BJ (cell line): Measurements from ENCODE around the gene SCP2. TPM values are rescaled to one million over a fixed set of nuclear protein-coding genes. Genes with fewer than 3 reads are reported as not detected.

Source experiments
- CTCF ChIA-PET: fragments of 350-600 bp; formaldehyde crosslinking; extraction: SDS; loops from one replicate; lab custom pipeline; 2021; ENCODE audit warnings: antibody characterized with exemption, inconsistent platforms; lab: Yijun Ruan, JAX
- POLR2A ChIA-PET: fragments of 300-600 bp; sonication (Branson Sonifier 250); formaldehyde crosslinking; extraction: SDS; loops from one replicate; lab custom pipeline; 2021; ENCODE audit warnings: antibody characterized with exemption; lab: Charles Lee
- DNase-seq: peaks from one replicate; pipeline ENCODE4 v3.0.0-alpha.2; 2011; ENCODE audit warnings: low read depth
- H3K27me3 ChIP-seq: 2 replicates; pipeline ENCODE4 v1.6.0; 2011; ENCODE audit warnings: low read length; ENCODE audit not compliant: control insufficient read depth, insufficient read depth
- H3K36me3 ChIP-seq: 2 replicates; pipeline ENCODE4 v1.5.1; 2011; ENCODE audit warnings: low read length; ENCODE audit not compliant: control insufficient read depth, insufficient read depth
- H3K4me3 ChIP-seq: 2 replicates; pipeline ENCODE4 v1.5.1; 2011; ENCODE audit warnings: low read depth, mild to moderate bottlenecking, control low read depth, low read length
- polyA plus RNA-seq: library from polyadenylated mRNA; depleted of rRNA; stranded (reverse); fragments of >200 nt; gene quantifications from 2 replicates; pipeline ENCODE4 v1.2.3, GENCODE V29; 2011
- TF ChIP-seq, protein P1 (sequence below): IDR thresholded peaks from 2 replicates; pipeline ENCODE4 v1.5.1; 2011; ENCODE audit warnings: low read depth, mild to moderate bottlenecking, control low read depth, inconsistent platforms, low read length, moderate library complexity; ENCODE audit not compliant: insufficient read depth

Gene SCP2
- polyA plus RNA-seq, 1 experiment = 50.0 TPM

- Histone ChIP-seq H3K36me3 (no peaks in the 10 kb centered on the region; the same call in 1 of the 2 replicates), H3K4me3 (no peak overlapping the region), H3K27me3 (no peaks in the 10 kb centered on the region)
- DNase-seq = no peak
- TF ChIP-seq, protein P1, sequence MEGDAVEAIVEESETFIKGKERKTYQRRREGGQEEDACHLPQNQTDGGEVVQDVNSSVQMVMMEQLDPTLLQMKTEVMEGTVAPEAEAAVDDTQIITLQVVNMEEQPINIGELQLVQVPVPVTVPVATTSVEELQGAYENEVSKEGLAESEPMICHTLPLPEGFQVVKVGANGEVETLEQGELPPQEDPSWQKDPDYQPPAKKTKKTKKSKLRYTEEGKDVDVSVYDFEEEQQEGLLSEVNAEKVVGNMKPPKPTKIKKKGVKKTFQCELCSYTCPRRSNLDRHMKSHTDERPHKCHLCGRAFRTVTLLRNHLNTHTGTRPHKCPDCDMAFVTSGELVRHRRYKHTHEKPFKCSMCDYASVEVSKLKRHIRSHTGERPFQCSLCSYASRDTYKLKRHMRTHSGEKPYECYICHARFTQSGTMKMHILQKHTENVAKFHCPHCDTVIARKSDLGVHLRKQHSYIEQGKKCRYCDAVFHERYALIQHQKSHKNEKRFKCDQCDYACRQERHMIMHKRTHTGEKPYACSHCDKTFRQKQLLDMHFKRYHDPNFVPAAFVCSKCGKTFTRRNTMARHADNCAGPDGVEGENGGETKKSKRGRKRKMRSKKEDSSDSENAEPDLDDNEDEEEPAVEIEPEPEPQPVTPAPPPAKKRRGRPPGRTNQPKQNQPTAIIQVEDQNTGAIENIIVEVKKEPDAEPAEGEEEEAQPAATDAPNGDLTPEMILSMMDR = no peak
- POLR2A ChIA-PET = no interaction called here
- CTCF ChIA-PET = interaction anchor here (0.5 to 1.5 kb wide), 5 partner anchors 10 to 253 kb away, joined by 3 to 7 read pairs (median 3); no protein-coding TSS in a partner anchor
These were observed 7.2 kb upstream of the SCP2 start for GRCh38 chr1:52919723-52920483.

DNA sequence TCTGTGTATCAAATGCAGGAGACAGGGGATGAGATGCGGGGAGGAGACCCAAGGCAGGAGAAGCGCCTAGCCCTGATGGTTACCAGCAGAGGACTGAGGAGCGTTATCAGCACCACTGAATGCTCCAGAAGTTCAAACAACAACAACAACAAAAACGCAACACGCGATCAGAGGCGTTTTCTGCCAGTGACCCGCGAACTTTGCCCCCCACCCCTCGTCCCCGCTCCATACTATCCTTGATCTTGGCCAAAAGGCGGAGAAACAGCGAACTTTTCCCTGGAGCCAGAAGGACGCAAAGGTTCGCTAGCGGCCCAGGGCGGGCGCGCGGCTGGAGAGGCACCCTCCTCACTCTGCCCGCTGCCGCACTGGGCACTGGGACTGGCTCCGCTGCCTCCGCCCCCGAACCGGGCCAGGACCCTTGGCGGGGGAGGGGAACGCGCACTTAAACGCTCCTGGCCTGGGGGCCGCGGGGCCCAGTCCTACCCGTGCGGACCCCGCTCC, 6.2 kb upstream of the SCP2 start:
- H3K36me3 ChIP-seq = no peaks in the 10 kb centered on the region; the same call in 1 of the 2 replicates
- TF ChIP-seq, protein P1 = no peak
- no peaks in the 10 kb centered on the region for H3K27me3 ChIP-seq
- POLR2A ChIA-PET = no interaction called here
- CTCF ChIA-PET = interaction anchor here (0.9 to 1.8 kb wide), 8 partner anchors 10 to 265 kb away, joined by 3 to 6 read pairs (median 3); no protein-coding TSS in a partner anchor
- no peak for DNase-seq
- peak overlapping the region; percentile 86 for H3K4me3 ChIP-seq

GRCh38 chr1:52925571-52926005, 1.5 kb upstream of the SCP2 start:
- CTCF ChIA-PET = no interaction called here
- H3K4me3 ChIP-seq = no peak overlapping the region
- POLR2A ChIA-PET = no interaction called here

GRCh38 chr1:52926864-52927211, 238 bp upstream of the SCP2 start:
- Histone ChIP-seq H3K4me3 (peak overlapping the region; percentile 55), H3K27me3 (no peaks in the 10 kb centered on the region), H3K36me3 (no peaks in the 10 kb centered on the region)
- POLR2A ChIA-PET = interaction anchor here (0.6 kb wide), 2 partner anchors 91 to 158 kb away, joined by 4 to 12 read pairs; no protein-coding TSS in a partner anchor
- no peak for DNase-seq
- TF ChIP-seq, protein P1 = no peak
- CTCF ChIA-PET = interaction anchor here (1.0 to 1.2 kb wide), 2 partner anchors 21 to 259 kb away, joined by 3 to 8 read pairs; no protein-coding TSS in a partner anchor

More at GRCh38 chr1:52925571-52926005, 1.5 kb upstream of the SCP2 start:
- TF ChIP-seq, protein P1 = no peak
- H3K36me3 ChIP-seq = no peaks in the 10 kb centered on the region
- DNase-seq = no peak
- no peaks in the 10 kb centered on the region for H3K27me3 ChIP-seq

DNA sequence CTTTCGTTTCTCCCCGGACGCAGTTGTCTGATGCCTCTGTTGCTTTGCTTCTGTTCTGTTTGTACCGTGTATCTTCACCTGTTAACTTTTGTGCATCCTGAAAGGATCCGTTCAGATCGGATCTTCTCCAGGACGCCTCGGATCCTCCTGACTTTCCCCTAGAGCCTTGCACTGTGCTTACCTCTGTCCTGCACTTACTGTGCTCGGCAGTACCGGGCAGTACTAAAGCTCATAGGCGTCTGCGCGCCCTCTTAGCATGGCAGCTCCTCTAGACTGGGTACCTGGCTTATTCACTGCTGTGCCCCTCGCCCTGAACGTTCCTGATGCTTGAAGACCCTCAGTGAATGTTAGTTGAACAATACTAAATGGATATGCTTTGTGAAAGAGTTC, 934 bp downstream of the SCP2 start:
- CTCF ChIA-PET = interaction anchor here (1.2 to 1.3 kb wide), 2 partner anchors 20 to 258 kb away, joined by 3 read pairs; no protein-coding TSS in a partner anchor

More for the DNA sequence above, 934 bp downstream of the SCP2 start:
- Histone ChIP-seq H3K4me3 (peak overlapping the region; percentile 55), H3K36me3 (no peaks in the 10 kb centered on the region), H3K27me3 (no peaks in the 10 kb centered on the region)
- no peak for DNase-seq
- TF ChIP-seq, protein P1 = no peak
- POLR2A ChIA-PET = no interaction called here
